Parathyroid adenoma (tissue), 2 donors: Measurements from ENCODE around the gene GORASP1.

Experiments used
- H2AFZ ChIP-seq: fragments of 300-600 bp; sonication (generic); one replicate; pipeline ENCODE4 v1.7.0; 2017; ENCODE audit warnings: antibody characterized with exemption, mild to moderate bottlenecking
- H3K27ac ChIP-seq: fragments of 300-600 bp; sonication (generic); one replicate; pipeline ENCODE4 v1.7.0; 2017
- H3K27me3 ChIP-seq: fragments of 300-600 bp; sonication (generic); one replicate; pipeline ENCODE4 v1.7.0; 2017; ENCODE audit warnings: low read length; ENCODE audit not compliant: control insufficient read depth, insufficient read depth
- H3K36me3 ChIP-seq: fragments of 300-600 bp; sonication (generic); one replicate; pipeline ENCODE4 v1.7.0; 2017; ENCODE audit warnings: low read length; ENCODE audit not compliant: control insufficient read depth, insufficient read depth
- H3K4me1 ChIP-seq: fragments of 300-600 bp; sonication (generic); one replicate; pipeline ENCODE4 v1.7.0; 2017; ENCODE audit warnings: control low read depth
- H3K4me2 ChIP-seq: fragments of 300-600 bp; sonication (generic); one replicate; pipeline ENCODE4 v1.7.0; 2017; ENCODE audit warnings: low read length
- H3K4me3 ChIP-seq: fragments of 300-600 bp; sonication (generic); one replicate; pipeline ENCODE4 v1.7.0; 2017; ENCODE audit warnings: low read depth, low read length
- H3K79me2 ChIP-seq: fragments of 300-600 bp; sonication (generic); one replicate; pipeline ENCODE4 v1.7.0; 2017; ENCODE audit warnings: control low read depth
- H3K9ac ChIP-seq: fragments of 300-600 bp; sonication (generic); one replicate; pipeline ENCODE4 v1.7.0; 2017; ENCODE audit warnings: mild to moderate bottlenecking
- H3K9me3 ChIP-seq: fragments of 300-600 bp; sonication (generic); one replicate; pipeline ENCODE4 v1.7.0; 2017; ENCODE audit warnings: low read length; ENCODE audit not compliant: control insufficient read depth
- CTCF ChIP-seq: fragments of 300-600 bp; sonication (generic); IDR thresholded peaks from one replicate; pipeline ENCODE4 v1.7.0; 2017; ENCODE audit warnings: antibody characterized with exemption, mild to moderate bottlenecking
- donor health status: primary hyperparathyroidism.

The GORASP1 gene

GRCh38 chr3:39098473-39099000 lies 8.9 kb downstream of the GORASP1 start:
- no peak overlapping the region for H3K9ac ChIP-seq
- TF ChIP-seq CTCF, result no peak
- no peak overlapping the region for H3K27ac ChIP-seq

GRCh38 chr3:39097716-39098472 lies 9.5 kb downstream of the GORASP1 start:
- Histone ChIP-seq H3K4me1 (no peaks in the 10 kb centered on the region), H3K36me3 (no peaks in the 10 kb centered on the region), H3K4me2 (no peak overlapping the region), H3K9ac (no peak overlapping the region), H3K4me3 (no peak overlapping the region), H3K27ac (no peak overlapping the region), H3K79me2 (no peaks in the 10 kb centered on the region), H3K27me3 (no peaks in the 10 kb centered on the region), H2AFZ (no peak overlapping the region), H3K9me3 (no peaks in the 10 kb centered on the region)
- no peak for TF ChIP-seq CTCF

More at GRCh38 chr3:39098473-39099000, 8.9 kb downstream of the GORASP1 start:
- Histone ChIP-seq H3K4me2 (no peak overlapping the region), H3K27me3 (no peaks in the 10 kb centered on the region), H3K4me3 (no peak overlapping the region), H3K9me3 (no peaks in the 10 kb centered on the region), H3K36me3 (no peaks in the 10 kb centered on the region), H2AFZ (no peak overlapping the region), H3K4me1 (no peaks in the 10 kb centered on the region), H3K79me2 (no peaks in the 10 kb centered on the region)

GRCh38 chr3:39096775-39097174 lies 10.7 kb downstream of the GORASP1 start:
- Histone ChIP-seq H3K4me3 (no peak overlapping the region), H2AFZ (no peak overlapping the region), H3K27me3 (no peaks in the 10 kb centered on the region), H3K9me3 (no peaks in the 10 kb centered on the region), H3K36me3 (no peaks in the 10 kb centered on the region), H3K79me2 (no peaks in the 10 kb centered on the region), H3K9ac (no peak overlapping the region), H3K4me2 (no peak overlapping the region), H3K4me1 (no peaks in the 10 kb centered on the region), H3K27ac (no peak overlapping the region)
- no peak for TF ChIP-seq CTCF

GRCh38 chr3:39095778-39096177 lies 11.6 kb downstream of the GORASP1 start:
- H3K9ac ChIP-seq, result no peak overlapping the region
- no peak overlapping the region for H3K4me2 ChIP-seq
- no peak for TF ChIP-seq CTCF
- no peaks in the 10 kb centered on the region for H3K79me2 ChIP-seq
- H3K27ac ChIP-seq, result no peak overlapping the region
- no peak overlapping the region for H2AFZ ChIP-seq
- no peaks in the 10 kb centered on the region for H3K36me3 ChIP-seq
- H3K4me1 ChIP-seq, result no peaks in the 10 kb centered on the region
- H3K4me3 ChIP-seq, result no peak overlapping the region
- H3K9me3 ChIP-seq, result no peaks in the 10 kb centered on the region
- no peaks in the 10 kb centered on the region for H3K27me3 ChIP-seq
